22Rv1 (cell line): ENCODE measurements around the gene MOAP1.

Experiments
- CTCF ChIP-seq: fragments of 450-650 bp; IDR thresholded peaks from 2 replicates; pipeline ENCODE4 v1.5.1; 2017; ENCODE audit warnings: mild to moderate bottlenecking
- ZFX ChIP-seq: fragments of 450-650 bp; IDR thresholded peaks from 2 replicates; pipeline ENCODE4 v1.6.1; 2017; ENCODE audit warnings: antibody characterized with exemption, borderline replicate concordance

- TF ChIP-seq CTCF (peak; percentile 64), ZFX (no peak)
These were observed 22.2 kb upstream of the MOAP1 start, which contains the start of the genes GON7 and UBR7 for GRCh38 chr14:93206793-93207467.
